Activated gamma-delta T cell treated with Interleukin-2 at 50 U/mL for 16 hours (primary cell): ENCODE measurements around the gene LRRIQ3.

Source experiments
- DNase-seq: peaks from one replicate; pipeline ENCODE4 v3.0.0-alpha.2; 2020

LRRIQ3 gene

GRCh38 chr1:74107394-74107793 is 90.6 kb downstream of the LRRIQ3 start:
- no peak for DNase-seq

- no peak for DNase-seq
These were observed 106.6 kb downstream of the LRRIQ3 start for GRCh38 chr1:74091371-74091770.

- no peak for DNase-seq
These were observed 114.8 kb downstream of the LRRIQ3 start for GRCh38 chr1:74083128-74083527.

- no peak for DNase-seq
These were observed 132.9 kb downstream of the LRRIQ3 start for GRCh38 chr1:74065081-74065480.

GRCh38 chr1:74057719-74058118 is 140.3 kb downstream of the LRRIQ3 start:
- no peak for DNase-seq

- no peak for DNase-seq
These were observed 144.6 kb downstream of the LRRIQ3 start for GRCh38 chr1:74053407-74053806.

GRCh38 chr1:74050386-74050785 is 147.6 kb downstream of the LRRIQ3 start:
- DNase-seq: no peak

GRCh38 chr1:74038042-74038441 is 159.9 kb downstream of the LRRIQ3 start:
- DNase-seq: no peak

GRCh38 chr1:74012583-74012982 is 185.4 kb downstream of the LRRIQ3 start:
- DNase-seq: no peak

GRCh38 chr1:74011736-74012135 is 186.2 kb downstream of the LRRIQ3 start:
- no peak for DNase-seq

GRCh38 chr1:74010206-74010605 is 187.8 kb downstream of the LRRIQ3 start:
- no peak for DNase-seq

GRCh38 chr1:74005533-74005932 is 192.4 kb downstream of the LRRIQ3 start:
- DNase-seq: no peak

- DNase-seq: no peak
These were observed 194.2 kb downstream of the LRRIQ3 start for GRCh38 chr1:74003806-74004205.

GRCh38 chr1:73998348-73998959 is 199.5 kb downstream of the LRRIQ3 start:
- DNase-seq: no peak

GRCh38 chr1:73980324-73981040 is 217.5 kb downstream of the LRRIQ3 start:
- no peak for DNase-seq

GRCh38 chr1:73979684-73980083 is 218.3 kb downstream of the LRRIQ3 start:
- DNase-seq: no peak

GRCh38 chr1:73978964-73979363 is 219.0 kb downstream of the LRRIQ3 start:
- no peak for DNase-seq
